HepG2 (cell line): ENCODE results near the gene DOCK4. TPM values are rescaled to one million over a fixed set of nuclear protein-coding genes. Genes with fewer than 3 reads are reported as not detected.

Experiments
- ATAC-seq: fragments of 200-7000 bp; cut with Tn5 transposase; 3 replicates; pipeline ENCODE4 v1.9.1; 2020; ENCODE audit warnings: mild to moderate bottlenecking, moderate library complexity
- BruUV-seq: library from RNA; stranded (reverse); fragments of 400-500 nt; replicated peaks from 2 replicates; lab custom pipeline; 2021; lab: Mats Ljungman, UMichigan
- CTCF ChIA-PET: fragments of 300-600 bp; formaldehyde crosslinking; extraction: SDS; loops from one replicate; lab custom pipeline; 2021; ENCODE audit warnings: low total read pairs, inconsistent platforms, low intra/inter-chr PET ratio; lab: Yijun Ruan, JAX
- POLR2A ChIA-PET: fragments of 350-600 bp; sonication (Branson Sonifier 250); formaldehyde crosslinking; loops from one replicate; lab custom pipeline; 2020; ENCODE audit warnings: antibody characterized with exemption, inconsistent platforms; lab: Yijun Ruan, JAX
- DNase-seq: peaks from one replicate; pipeline ENCODE4 v3.0.0-alpha.2; 2015; ENCODE audit warnings: low spot score
- FAIRE-seq: peaks from 3 replicates; lab custom pipeline; 2011; peaks lifted over from hg19 to GRCh38; lab: Jason Lieb, UNC
- H2AFZ ChIP-seq: one replicate; pipeline ENCODE4 v1.6.1; 2011; ENCODE audit warnings: low read length, inconsistent platforms
- H3K27ac ChIP-seq: fragments of 300-600 bp; 3 replicates; pipeline ENCODE4 v1.8.0; 2011; ENCODE audit warnings: mixed run types, mild to moderate bottlenecking, mixed read lengths, low read length, inconsistent platforms; ENCODE audit not compliant: insufficient read depth; ENCODE audit errors: extremely low read length
- H3K27me3 ChIP-seq, 2 experiments: fragments of 200-600 bp in 1 of 2; 2 replicates in 1 of 2; 3 replicates in 1 of 2; pipeline versions ENCODE4 v1.6.0 to v1.8.0; 2011; ENCODE audit warnings: low read length in 2 of 2, mild to moderate bottlenecking in 2 of 2, moderate library complexity in 2 of 2, inconsistent platforms in 1 of 2; ENCODE audit not compliant: insufficient read depth in 2 of 2, control insufficient read depth in 1 of 2
- H3K36me3 ChIP-seq, 2 experiments: fragments of 200-600 bp in 1 of 2; replicated peaks in 1 of 2; 2 replicates in 1 of 2; 3 replicates in 1 of 2; pipeline versions ENCODE4 v1.5.1 to v1.8.0; 2011; ENCODE audit warnings: low read length in 2 of 2, inconsistent platforms in 1 of 2; ENCODE audit not compliant: insufficient read depth in 2 of 2, control insufficient read depth in 1 of 2
- H3K4me1 ChIP-seq: 2 replicates; pipeline ENCODE4 v1.5.1; 2012; ENCODE audit warnings: low read length, inconsistent platforms; ENCODE audit not compliant: insufficient read depth
- H3K4me2 ChIP-seq: 2 replicates; pipeline ENCODE4 v1.6.0; 2011; ENCODE audit warnings: low read depth, low read length, inconsistent platforms
- H3K4me3 ChIP-seq, 3 experiments: fragments of 200-600 bp in 1 of 3; sonication (generic), shearing (Covaris generic) in 1 of 3; replicated peaks in 1 of 3; 2 replicates each; pipeline ENCODE4 v1.5.1; 2011 to 2016; ENCODE audit warnings: low read length in 3 of 3, inconsistent platforms in 2 of 3, low read depth in 2 of 3, mild to moderate bottlenecking in 2 of 3, control low read depth in 1 of 3, mixed read lengths in 1 of 3; ENCODE audit not compliant: insufficient read depth in 1 of 3
- H3K79me2 ChIP-seq: one replicate; pipeline ENCODE4 v1.6.1; 2011; ENCODE audit warnings: low read length, inconsistent platforms; ENCODE audit not compliant: insufficient read depth
- H3K9ac ChIP-seq: 2 replicates; pipeline ENCODE4 v1.6.0; 2011; ENCODE audit warnings: mild to moderate bottlenecking, low read depth, low read length, inconsistent platforms; ENCODE audit not compliant: insufficient read depth
- H3K9me3 ChIP-seq: 2 replicates; pipeline ENCODE4 v1.5.1; 2012; ENCODE audit warnings: mild to moderate bottlenecking, low read length
- H4K20me1 ChIP-seq: 2 replicates; pipeline ENCODE4 v1.6.0; 2011; ENCODE audit warnings: inconsistent platforms, mild to moderate bottlenecking, low read length, moderate library complexity; ENCODE audit not compliant: insufficient read depth
- CBX5 ChIP-seq: sonication (generic); formaldehyde crosslinking; IDR thresholded peaks from 2 replicates; pipeline ENCODE4 v1.4.0; 2020; ENCODE audit warnings: missing genetic modification reagents, borderline replicate concordance
- E2F1 ChIP-seq: sonication (generic); formaldehyde crosslinking; IDR thresholded peaks from 2 replicates; pipeline ENCODE4 v1.5.0; 2020; ENCODE audit warnings: missing genetic modification reagents
- FOXK2 ChIP-seq: fragments of 450-650 bp; IDR thresholded peaks from 2 replicates; pipeline ENCODE4 v1.6.1; 2016
- GLI4 ChIP-seq: sonication (generic); formaldehyde crosslinking; IDR thresholded peaks from 2 replicates; pipeline ENCODE4 v1.5.1; 2020; ENCODE audit warnings: missing genetic modification reagents, mild to moderate bottlenecking, moderate library complexity, borderline replicate concordance
- PHB2 ChIP-seq: fragments of 450-650 bp; IDR thresholded peaks from 2 replicates; pipeline ENCODE4 v1.6.1; 2018; ENCODE audit not compliant: partially characterized antibody
- SETDB1 ChIP-seq: sonication (generic); formaldehyde crosslinking; IDR thresholded peaks from 2 replicates; pipeline ENCODE4 v1.5.1; 2020; ENCODE audit warnings: missing genetic modification reagents, mild to moderate bottlenecking, borderline replicate concordance
- STAG1 ChIP-seq: sonication (generic); formaldehyde crosslinking; IDR thresholded peaks from 2 replicates; pipeline ENCODE4 v1.4.0; 2020; ENCODE audit warnings: missing genetic modification reagents
- TOPORS ChIP-seq: sonication (generic); formaldehyde crosslinking; IDR thresholded peaks from 2 replicates; pipeline ENCODE4 v1.8.0; 2023; ENCODE audit warnings: mild to moderate bottlenecking, missing genetic modification reagents
- XRCC5 ChIP-seq: fragments of 200-400 bp; formaldehyde crosslinking; optimal IDR thresholded peaks from 2 replicates; pipeline ENCODE3; 2017; ENCODE audit warnings: mild to moderate bottlenecking, low read length
- ZKSCAN1 ChIP-seq: fragments of 150-350 bp; IDR thresholded peaks from 2 replicates; pipeline ENCODE4 v1.6.1; 2014; ENCODE audit warnings: low read length
- ZNF616 ChIP-seq: sonication (generic); formaldehyde crosslinking; IDR thresholded peaks from 2 replicates; pipeline ENCODE4 v1.5.0; 2020; ENCODE audit warnings: low read depth, mild to moderate bottlenecking, missing genetic modification reagents
- ZNF788 ChIP-seq: sonication (generic); formaldehyde crosslinking; IDR thresholded peaks from 2 replicates; pipeline ENCODE4 v1.5.0; 2020; ENCODE audit warnings: mild to moderate bottlenecking, missing genetic modification reagents, borderline replicate concordance
- ZNF790 ChIP-seq: sonication (generic); formaldehyde crosslinking; IDR thresholded peaks from 2 replicates; pipeline ENCODE4 v1.8.0; 2022; ENCODE audit warnings: missing genetic modification reagents, mild to moderate bottlenecking, borderline replicate concordance
- WGBS: methylation state at CpG from one replicate; pipeline ENCODE4 v1.1.6; 2017; ENCODE audit warnings: low lambda C conversion rate; 5-methylcytosine and 5-hydroxymethylcytosine counted together
- in situ Hi-C: cut with HindIII; loops from 2 replicates; pipeline ENCODE4 v1.10.0; 2017; ENCODE audit warnings: low pct_unique_long_range_greater_than_20kb; ENCODE audit not compliant: extremely low pct_ligation_motif_present
- intact Hi-C: fragments of 100-400 bp; cut with micrococcal nuclease; formaldehyde crosslinking; loops from one replicate; pipeline ENCODE4 v1.10.0; 2022; ENCODE audit not compliant: unreplicated experiment
- polyA plus RNA-seq, 8 experiments: library from polyadenylated mRNA; depleted of rRNA in 3 of 8; stranded (reverse) in 7 of 8; unstranded in 1 of 8; fragments of >200 nt; fragmentation: Illumina TruSeq in 4 of 8; extraction: Trizol in 4 of 8; gene quantifications; 2 replicates each; pipeline versions ENCODE4 v1.2.1 to v1.2.3, GENCODE V29; 2011 to 2016; ENCODE audit warnings: low read depth in 4 of 8, missing spikeins in 1 of 8, mixed read lengths in 1 of 8; ENCODE audit not compliant: insufficient read depth in 1 of 8
- total RNA-seq, 5 experiments: library from RNA; depleted of rRNA; stranded (reverse); fragments of >200 nt; fragmentation: Illumina TruSeq; extraction: Trizol; gene quantifications; 2 replicates each; pipeline ENCODE4 v1.2.3, GENCODE V29; 2016; ENCODE audit warnings: low read depth in 1 of 5
- TF ChIP-seq, protein P1 (sequence below): sonication (generic); formaldehyde crosslinking; IDR thresholded peaks from 2 replicates; pipeline ENCODE4 v1.5.1; 2020; ENCODE audit warnings: mild to moderate bottlenecking, missing genetic modification reagents, moderate library complexity
- TF ChIP-seq, protein P2 (sequence below): sonication (generic); formaldehyde crosslinking; IDR thresholded peaks from 2 replicates; pipeline ENCODE4 v1.5.0; 2020; ENCODE audit warnings: missing genetic modification reagents, mild to moderate bottlenecking, borderline replicate concordance

DOCK4 gene
- total and polyA plus RNA-seq, 2 of the 13 experiments (the other 11 are each of a cell fraction or from before 2014, with no cell fraction given): 13.5 to 17.4 TPM

- TF ChIP-seq GLI4: no peak
- TF ChIP-seq, all 625 proteins: peak for 0
Observed at GRCh38 chr7:111801277-111801676, 404.9 kb downstream of the DOCK4 start (continued).

DNA sequence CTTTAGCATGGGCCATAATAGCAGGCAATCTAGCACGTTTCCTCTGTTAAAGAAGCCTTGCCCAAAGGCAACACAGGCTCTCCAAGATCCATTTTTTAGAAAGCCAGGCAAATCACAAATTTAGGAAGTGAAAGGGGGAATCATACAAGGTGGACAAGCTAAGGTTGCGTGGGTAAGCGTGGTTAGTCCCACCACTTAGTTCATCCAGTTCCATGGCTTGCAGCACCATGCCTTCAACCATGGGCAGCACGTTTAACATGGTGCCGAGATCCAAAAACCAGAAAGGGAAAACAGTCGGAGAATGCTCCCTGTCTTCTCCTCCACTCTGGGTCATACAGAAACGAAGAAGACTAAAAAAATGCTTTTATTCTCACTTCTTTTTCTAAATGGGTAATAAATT is 409.5 kb downstream of the DOCK4 start:
- ATAC-seq: no peak
- ChIA-PET CTCF (no interaction called here), POLR2A (no interaction called here)
- no peaks in the 10 kb centered on the region for H3K79me2 ChIP-seq
- no peaks in the 10 kb centered on the region for H4K20me1 ChIP-seq
- H3K4me3 ChIP-seq: no peak overlapping the region
- H3K4me2 ChIP-seq: no peak overlapping the region
- no peaks in the 10 kb centered on the region for H3K4me1 ChIP-seq
- 88% methylated on average over 7 of the region's 7 CpGs for WGBS
- in situ Hi-C loops (no loop called here), intact Hi-C loops (no loop called here)
- H3K36me3 ChIP-seq: peaks cover 0 to 1% of the 10 kb centered on the region in 2 experiments; a peak in 2 of 5 replicates
- BruUV-seq: no TSS peak
- peaks cover 42% of the 10 kb centered on the region for H3K9me3 ChIP-seq
- no peak overlapping the region for H3K9ac ChIP-seq
- H2AFZ ChIP-seq: no peak overlapping the region
- H3K27ac ChIP-seq: no peak overlapping the region
- H3K27me3 ChIP-seq: no peaks in the 10 kb centered on the region
- FAIRE-seq: no peak
- DNase-seq: no peak
- TF ChIP-seq ZNF790 (CRISPR knock-in tag) (no peak), E2F1 (CRISPR knock-in tag) (no peak), ZNF788 (CRISPR knock-in tag) (no peak), SETDB1 (CRISPR knock-in tag) (0 out of 2 replicates have a peak, but pooled peaks have one; percentile 60), XRCC5 (peak; percentile 20), ZNF616 (peak; percentile 100), PHB2 (no peak), FOXK2 (no peak), ZKSCAN1 (peak; percentile 25; the same call in 1 of the 2 replicates), CBX5 (peak; percentile 60; the same call in 1 of the 2 replicates), STAG1 (CRISPR knock-in tag) (no peak), TOPORS (CRISPR knock-in tag) (peak; percentile 73; the same call in 1 of the 2 replicates)
- TF ChIP-seq, protein P1, sequence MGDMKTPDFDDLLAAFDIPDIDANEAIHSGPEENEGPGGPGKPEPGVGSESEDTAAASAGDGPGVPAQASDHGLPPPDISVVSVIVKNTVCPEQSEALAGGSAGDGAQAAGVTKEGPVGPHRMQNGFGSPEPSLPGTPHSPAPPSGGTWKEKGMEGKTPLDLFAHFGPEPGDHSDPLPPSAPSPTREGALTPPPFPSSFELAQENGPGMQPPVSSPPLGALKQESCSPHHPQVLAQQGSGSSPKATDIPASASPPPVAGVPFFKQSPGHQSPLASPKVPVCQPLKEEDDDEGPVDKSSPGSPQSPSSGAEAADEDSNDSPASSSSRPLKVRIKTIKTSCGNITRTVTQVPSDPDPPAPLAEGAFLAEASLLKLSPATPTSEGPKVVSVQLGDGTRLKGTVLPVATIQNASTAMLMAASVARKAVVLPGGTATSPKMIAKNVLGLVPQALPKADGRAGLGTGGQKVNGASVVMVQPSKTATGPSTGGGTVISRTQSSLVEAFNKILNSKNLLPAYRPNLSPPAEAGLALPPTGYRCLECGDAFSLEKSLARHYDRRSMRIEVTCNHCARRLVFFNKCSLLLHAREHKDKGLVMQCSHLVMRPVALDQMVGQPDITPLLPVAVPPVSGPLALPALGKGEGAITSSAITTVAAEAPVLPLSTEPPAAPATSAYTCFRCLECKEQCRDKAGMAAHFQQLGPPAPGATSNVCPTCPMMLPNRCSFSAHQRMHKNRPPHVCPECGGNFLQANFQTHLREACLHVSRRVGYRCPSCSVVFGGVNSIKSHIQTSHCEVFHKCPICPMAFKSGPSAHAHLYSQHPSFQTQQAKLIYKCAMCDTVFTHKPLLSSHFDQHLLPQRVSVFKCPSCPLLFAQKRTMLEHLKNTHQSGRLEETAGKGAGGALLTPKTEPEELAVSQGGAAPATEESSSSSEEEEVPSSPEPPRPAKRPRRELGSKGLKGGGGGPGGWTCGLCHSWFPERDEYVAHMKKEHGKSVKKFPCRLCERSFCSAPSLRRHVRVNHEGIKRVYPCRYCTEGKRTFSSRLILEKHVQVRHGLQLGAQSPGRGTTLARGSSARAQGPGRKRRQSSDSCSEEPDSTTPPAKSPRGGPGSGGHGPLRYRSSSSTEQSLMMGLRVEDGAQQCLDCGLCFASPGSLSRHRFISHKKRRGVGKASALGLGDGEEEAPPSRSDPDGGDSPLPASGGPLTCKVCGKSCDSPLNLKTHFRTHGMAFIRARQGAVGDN: no peak
- TF ChIP-seq, protein P2, sequence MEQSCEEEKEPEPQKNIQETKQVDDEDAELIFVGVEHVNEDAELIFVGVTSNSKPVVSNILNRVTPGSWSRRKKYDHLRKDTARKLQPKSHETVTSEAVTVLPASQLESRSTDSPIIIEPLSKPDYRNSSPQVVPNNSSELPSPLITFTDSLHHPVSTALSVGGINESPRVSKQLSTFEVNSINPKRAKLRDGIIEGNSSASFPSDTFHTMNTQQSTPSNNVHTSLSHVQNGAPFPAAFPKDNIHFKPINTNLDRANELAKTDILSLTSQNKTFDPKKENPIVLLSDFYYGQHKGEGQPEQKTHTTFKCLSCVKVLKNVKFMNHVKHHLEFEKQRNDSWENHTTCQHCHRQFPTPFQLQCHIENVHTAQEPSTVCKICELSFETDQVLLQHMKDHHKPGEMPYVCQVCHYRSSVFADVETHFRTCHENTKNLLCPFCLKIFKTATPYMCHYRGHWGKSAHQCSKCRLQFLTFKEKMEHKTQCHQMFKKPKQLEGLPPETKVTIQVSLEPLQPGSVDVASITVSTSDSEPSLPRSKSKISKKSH (CRISPR knock-in tag): peak; percentile 72; the same call in 1 of the 2 replicates
